Measurements from ENCODE around the gene GHRHR. TPM values are rescaled to one million over a fixed set of nuclear protein-coding genes. Genes with fewer than 3 reads are reported as not detected.

GHRHR gene
- total and polyA plus RNA-seq, 8 donors, result 0.31 to 0.51 (median 0.48) TPM; not detected in 5

- ATAC-seq, result peak; percentile 94
- DNase-seq, result peak; percentile 73 to 91 (median 82)
- intact Hi-C loops (cut with DNase I), result loop anchor here in 1 of 2 donors (10.0 kb wide), 1 partner anchor 132 kb away; no protein-coding TSS in a partner anchor
- no peak overlapping the region for H3K4me3 ChIP-seq
- H3K27me3 ChIP-seq, result peaks cover 0 to 16% of the 10 kb centered on the region in 2 donors
- no peaks in the 10 kb centered on the region for H3K9me3 ChIP-seq
- H3K4me1 ChIP-seq, result peaks cover 2 to 5% of the 10 kb centered on the region in 2 donors
- no peak overlapping the region for H3K27ac ChIP-seq
- no peaks in the 10 kb centered on the region for H3K36me3 ChIP-seq
- peak; percentile 85 to 93 for TF ChIP-seq CTCF (IDR thresholded peaks at IDR 0.05)
Observed at GRCh38 chr7:30983042-30983913, 19.5 kb downstream of the GHRHR start.

- ATAC-seq (no peak), DNase-seq (no peak)
- intact Hi-C loops (cut with DNase I), result loop anchor here in 1 of 2 donors (10.0 kb wide), 1 partner anchor 131 kb away; no protein-coding TSS in a partner anchor
- no peak overlapping the region for H3K4me3 ChIP-seq
- peaks cover 0 to 16% of the 10 kb centered on the region in 2 donors for H3K27me3 ChIP-seq
- H3K4me1 ChIP-seq, result peaks cover 5 to 7% of the 10 kb centered on the region in 2 donors
- H3K27ac ChIP-seq, result no peak overlapping the region
- no peaks in the 10 kb centered on the region for H3K9me3 ChIP-seq
- TF ChIP-seq CTCF (IDR thresholded peaks at IDR 0.05), result no peak
- no peaks in the 10 kb centered on the region for H3K36me3 ChIP-seq
Observed at GRCh38 chr7:30983914-30984247, 20.1 kb downstream of the GHRHR start.

- intact Hi-C loops (cut with DNase I), result loop anchor here (5.0 to 10.0 kb wide), 2 partner anchors 130 to 138 kb away; no protein-coding TSS in a partner anchor
- H3K36me3 ChIP-seq, result no peaks in the 10 kb centered on the region
- DNase-seq (no peak), ATAC-seq (peak; percentile 19)
- no peak overlapping the region for H3K27ac ChIP-seq
- H3K4me1 ChIP-seq, result peaks cover 5 to 7% of the 10 kb centered on the region in 2 donors
- no peak overlapping the region for H3K4me3 ChIP-seq
- TF ChIP-seq CTCF (IDR thresholded peaks at IDR 0.05), result no peak
- H3K9me3 ChIP-seq, result no peaks in the 10 kb centered on the region
- H3K27me3 ChIP-seq, result peaks cover 0 to 16% of the 10 kb centered on the region in 2 donors
Observed at GRCh38 chr7:30984359-30985107, 20.8 kb downstream of the GHRHR start.

GRCh38 chr7:30985756-30986155, 22.0 kb downstream of the GHRHR start:
- DNase-seq, result no peak
- TF ChIP-seq CTCF (IDR thresholded peaks at IDR 0.05), result no peak
- H3K27me3 ChIP-seq, result peaks cover 0 to 16% of the 10 kb centered on the region in 2 donors
- no peak for ATAC-seq
- intact Hi-C loops (cut with DNase I), result loop anchor here (5.0 to 10.0 kb wide), 2 partner anchors 129 to 137 kb away; no protein-coding TSS in a partner anchor
- no peak overlapping the region for H3K27ac ChIP-seq
- H3K4me3 ChIP-seq, result no peak overlapping the region
- H3K9me3 ChIP-seq, result no peaks in the 10 kb centered on the region
- H3K36me3 ChIP-seq, result no peaks in the 10 kb centered on the region
- peaks cover 5 to 7% of the 10 kb centered on the region in 2 donors for H3K4me1 ChIP-seq
